ENCODE data around the gene GPR55. TPM values are rescaled to one million over a fixed set of nuclear protein-coding genes. Genes with fewer than 3 reads are reported as not detected.

GPR55 gene
- total RNA-seq, 1 donor from 2014 or later, result not detected

DNA sequence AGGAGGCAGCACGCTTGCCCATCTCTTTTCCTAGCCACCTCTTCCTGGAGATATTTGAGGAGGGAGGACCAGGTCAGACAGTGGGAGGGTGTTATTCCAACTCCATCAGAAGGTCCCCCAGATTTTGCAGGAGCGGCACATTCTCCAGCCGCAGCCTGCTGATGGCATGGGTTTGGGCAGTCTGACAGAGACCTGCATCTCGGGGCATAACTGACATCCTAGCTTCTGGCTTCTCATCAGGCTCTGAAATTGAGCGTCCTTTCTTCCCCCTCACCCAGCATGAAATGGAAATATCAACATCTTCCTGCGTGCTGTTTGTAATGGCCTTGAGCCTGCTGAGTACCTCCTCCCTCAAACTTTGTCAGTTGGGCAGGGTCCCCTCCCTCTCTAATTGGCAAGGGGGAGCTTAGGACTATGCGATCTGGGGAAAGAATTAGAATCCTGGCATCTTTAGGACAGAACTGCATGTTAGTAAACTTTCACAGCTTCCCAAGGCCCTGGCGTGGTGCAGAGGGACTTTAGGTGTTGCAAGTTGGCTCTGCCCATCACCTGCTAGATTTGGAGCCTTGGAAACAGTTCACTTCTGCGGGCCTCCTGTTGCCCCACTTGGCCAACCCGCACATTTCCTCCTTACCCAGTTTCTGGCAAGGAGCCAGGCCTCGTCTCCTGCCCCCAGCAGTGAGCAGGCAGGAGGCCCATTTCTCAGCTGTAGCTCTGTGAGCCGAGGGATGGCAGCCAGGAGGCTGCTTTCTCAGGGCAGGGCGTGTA is 58.1 kb downstream of the GPR55 start:
- peaks cover 53% of the 10 kb centered on the region for H3K4me1 Mint-ChIP-seq (ENCODE audit: low read depth)
- peak overlapping the region; percentile 87 for H3K27ac Mint-ChIP-seq (ENCODE audit: unreplicated experiment)
- no peaks in the 10 kb centered on the region for H3K36me3 Mint-ChIP-seq (ENCODE audit: low read depth)
- H3K4me3 Mint-ChIP-seq (ENCODE audit: unreplicated experiment), result peak overlapping the region; percentile 87
- no peaks in the 10 kb centered on the region for H3K9me3 Mint-ChIP-seq (ENCODE audit: low read depth)
- TF ChIP-seq, protein P1, sequence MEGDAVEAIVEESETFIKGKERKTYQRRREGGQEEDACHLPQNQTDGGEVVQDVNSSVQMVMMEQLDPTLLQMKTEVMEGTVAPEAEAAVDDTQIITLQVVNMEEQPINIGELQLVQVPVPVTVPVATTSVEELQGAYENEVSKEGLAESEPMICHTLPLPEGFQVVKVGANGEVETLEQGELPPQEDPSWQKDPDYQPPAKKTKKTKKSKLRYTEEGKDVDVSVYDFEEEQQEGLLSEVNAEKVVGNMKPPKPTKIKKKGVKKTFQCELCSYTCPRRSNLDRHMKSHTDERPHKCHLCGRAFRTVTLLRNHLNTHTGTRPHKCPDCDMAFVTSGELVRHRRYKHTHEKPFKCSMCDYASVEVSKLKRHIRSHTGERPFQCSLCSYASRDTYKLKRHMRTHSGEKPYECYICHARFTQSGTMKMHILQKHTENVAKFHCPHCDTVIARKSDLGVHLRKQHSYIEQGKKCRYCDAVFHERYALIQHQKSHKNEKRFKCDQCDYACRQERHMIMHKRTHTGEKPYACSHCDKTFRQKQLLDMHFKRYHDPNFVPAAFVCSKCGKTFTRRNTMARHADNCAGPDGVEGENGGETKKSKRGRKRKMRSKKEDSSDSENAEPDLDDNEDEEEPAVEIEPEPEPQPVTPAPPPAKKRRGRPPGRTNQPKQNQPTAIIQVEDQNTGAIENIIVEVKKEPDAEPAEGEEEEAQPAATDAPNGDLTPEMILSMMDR (IDR thresholded peaks at IDR 0.05), result peak; percentile 51
- no peaks in the 10 kb centered on the region for H3K27me3 Mint-ChIP-seq (ENCODE audit: low read depth)
- DNase-seq (ENCODE audit: low spot score), result no peak

DNA sequence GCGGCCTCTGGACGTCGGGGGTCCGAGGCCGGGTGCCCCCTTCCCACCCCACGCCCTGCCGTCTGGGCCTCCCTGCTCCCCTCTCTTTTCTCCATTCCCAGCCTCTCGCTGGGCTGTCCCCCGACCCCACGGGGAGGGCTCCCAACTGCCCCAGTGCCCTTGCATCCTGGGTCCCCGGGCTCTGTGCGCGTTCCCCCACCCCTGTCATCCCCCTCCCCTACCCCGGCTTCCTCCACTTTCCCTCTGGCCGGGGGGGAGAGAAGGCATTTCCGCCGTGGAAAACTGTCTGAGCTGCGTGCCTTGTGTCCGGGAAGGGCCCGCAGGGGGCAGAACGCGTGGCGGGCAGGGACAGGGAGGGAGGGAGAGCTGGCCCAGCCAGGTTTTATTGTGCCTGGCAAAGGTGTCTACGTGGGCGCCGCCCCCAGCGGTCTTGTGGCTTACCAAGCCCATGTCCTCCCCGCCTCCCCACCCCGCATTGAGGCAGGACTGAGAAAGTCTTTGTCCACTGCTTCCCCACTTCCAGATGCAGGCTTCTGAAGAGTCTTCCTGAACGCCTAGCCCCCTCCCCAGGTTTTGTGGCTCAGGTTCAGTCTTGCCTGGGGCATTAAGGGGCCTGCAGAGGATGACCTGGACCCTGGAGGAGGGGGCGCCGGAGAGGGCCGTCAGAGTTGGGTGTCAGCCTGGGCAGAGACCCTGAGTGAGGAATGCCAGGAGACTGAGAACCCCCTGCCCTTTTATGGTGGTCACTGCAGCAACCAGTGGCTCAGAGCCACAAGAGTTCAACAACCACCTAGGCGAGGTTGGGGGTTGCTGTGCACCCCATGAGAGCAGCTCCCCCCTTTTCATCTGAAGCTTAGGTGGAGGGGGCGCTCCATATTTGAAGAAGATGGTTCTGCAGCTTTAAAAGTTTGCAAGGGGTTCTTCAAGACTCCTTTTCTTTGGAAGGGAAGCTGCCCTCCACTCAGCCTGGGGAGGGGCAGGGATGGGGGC is 59.0 kb downstream of the GPR55 start:
- Mint-ChIP-seq H3K4me1 (ENCODE audit: low read depth) (peaks cover 53% of the 10 kb centered on the region), H3K4me3 (ENCODE audit: unreplicated experiment) (peak overlapping the region; percentile 87), H3K27ac (ENCODE audit: unreplicated experiment) (peak overlapping the region; percentile 87), H3K27me3 (ENCODE audit: low read depth) (peaks cover 3% of the 10 kb centered on the region), H3K36me3 (ENCODE audit: low read depth) (no peaks in the 10 kb centered on the region), H3K9me3 (ENCODE audit: low read depth) (no peaks in the 10 kb centered on the region)
- no peak for DNase-seq (ENCODE audit: low spot score)
- TF ChIP-seq, protein P1 (IDR thresholded peaks at IDR 0.05), result peak; percentile 58

DNA sequence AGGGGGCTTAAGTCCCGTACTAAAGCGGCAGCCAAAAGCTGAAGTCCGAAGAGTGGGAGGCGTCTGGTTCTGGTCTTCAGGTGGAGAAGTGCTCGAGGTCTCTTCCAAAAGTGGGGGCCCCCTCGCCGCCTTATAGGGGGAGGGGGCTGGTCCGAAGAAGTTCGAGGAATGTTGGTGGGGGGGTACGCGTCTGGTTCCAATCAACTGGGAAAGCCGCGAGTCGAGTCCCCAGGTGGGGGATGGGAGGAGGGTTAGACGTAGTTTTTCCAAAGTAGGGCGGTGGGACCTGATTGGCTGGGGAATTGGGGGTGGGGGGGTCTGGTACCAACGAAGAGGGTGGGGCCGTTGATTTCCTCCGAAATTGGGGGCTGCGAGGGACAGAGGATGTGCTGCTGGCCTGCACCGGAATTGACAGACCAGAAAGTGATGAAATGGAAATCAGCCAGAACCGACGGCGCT is 59.7 kb downstream of the GPR55 start:
- DNase-seq (ENCODE audit: low spot score), result no peak
- Mint-ChIP-seq H3K4me1 (ENCODE audit: low read depth) (peaks cover 47% of the 10 kb centered on the region), H3K4me3 (ENCODE audit: unreplicated experiment) (peak overlapping the region; percentile 87), H3K9me3 (ENCODE audit: low read depth) (no peaks in the 10 kb centered on the region), H3K36me3 (ENCODE audit: low read depth) (no peaks in the 10 kb centered on the region), H3K27me3 (ENCODE audit: low read depth) (peaks cover 3% of the 10 kb centered on the region), H3K27ac (ENCODE audit: unreplicated experiment) (peak overlapping the region; percentile 77)
- TF ChIP-seq, protein P1 (IDR thresholded peaks at IDR 0.05), result no peak

DNA sequence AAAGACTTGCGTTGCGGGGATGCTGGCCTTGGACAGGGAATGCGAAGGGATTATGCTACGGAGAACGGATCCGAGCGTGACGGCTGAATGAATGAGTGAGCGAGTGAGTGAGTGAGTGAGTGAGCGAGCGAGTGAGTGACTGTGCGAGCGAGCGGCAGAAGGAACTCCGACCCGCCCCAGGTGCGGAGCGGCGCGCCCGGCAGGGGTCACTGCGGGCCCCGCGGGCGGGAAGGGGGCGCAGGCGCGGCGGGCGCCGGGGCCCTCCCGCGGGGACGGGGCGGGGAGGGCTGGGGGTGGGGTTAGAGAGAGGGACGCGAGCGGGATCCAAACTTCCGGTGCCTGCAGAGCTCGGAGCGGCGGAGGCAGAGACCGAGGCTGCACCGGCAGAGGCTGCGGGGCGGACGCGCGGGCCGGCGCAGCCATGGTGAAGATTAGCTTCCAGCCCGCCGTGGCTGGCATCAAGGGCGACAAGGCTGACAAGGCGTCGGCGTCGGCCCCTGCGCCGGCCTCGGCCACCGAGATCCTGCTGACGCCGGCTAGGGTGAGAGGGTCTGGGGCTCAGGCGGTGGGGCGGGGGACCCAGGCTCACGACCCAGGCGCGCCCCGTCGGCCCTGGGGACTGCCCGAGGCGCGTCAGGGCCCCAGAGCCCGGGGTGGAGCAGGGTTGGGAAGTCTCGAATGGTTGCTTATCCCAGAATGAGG is 60.3 kb downstream of the GPR55 start, which contains the start of gene ITM2C:
ITM2C (plus strand) TSS at position 338 of the 702 bp plus-strand sequence; CDS start at position 422, 84 bp downstream.
- TF ChIP-seq, protein P1 (IDR thresholded peaks at IDR 0.05), result peak; percentile 74
- no peak for DNase-seq (ENCODE audit: low spot score)
- H3K4me3 Mint-ChIP-seq (ENCODE audit: unreplicated experiment), result peak within 1 kb of the TSS; percentile 87
- H3K36me3 Mint-ChIP-seq (ENCODE audit: low read depth), result no peaks in the 10 kb centered on the region
- peaks cover 41% of the 10 kb centered on the region for H3K4me1 Mint-ChIP-seq (ENCODE audit: low read depth)
- no peaks in the 10 kb centered on the region for H3K9me3 Mint-ChIP-seq (ENCODE audit: low read depth)
- peaks cover 3% of the 10 kb centered on the region for H3K27me3 Mint-ChIP-seq (ENCODE audit: low read depth)
- peak within 1 kb of the TSS; percentile 85 for H3K27ac Mint-ChIP-seq (ENCODE audit: unreplicated experiment)
